HG03135 (cell line): ENCODE results near the gene LIMCH1.

Experiments
- ATAC-seq: cut with Tn5 transposase; IDR thresholded peaks from one replicate; pipeline ENCODE4 v1.9.1; 2021; ENCODE audit warnings: mild to moderate bottlenecking, moderate library complexity; ENCODE audit not compliant: unreplicated experiment

The LIMCH1 gene

DNA sequence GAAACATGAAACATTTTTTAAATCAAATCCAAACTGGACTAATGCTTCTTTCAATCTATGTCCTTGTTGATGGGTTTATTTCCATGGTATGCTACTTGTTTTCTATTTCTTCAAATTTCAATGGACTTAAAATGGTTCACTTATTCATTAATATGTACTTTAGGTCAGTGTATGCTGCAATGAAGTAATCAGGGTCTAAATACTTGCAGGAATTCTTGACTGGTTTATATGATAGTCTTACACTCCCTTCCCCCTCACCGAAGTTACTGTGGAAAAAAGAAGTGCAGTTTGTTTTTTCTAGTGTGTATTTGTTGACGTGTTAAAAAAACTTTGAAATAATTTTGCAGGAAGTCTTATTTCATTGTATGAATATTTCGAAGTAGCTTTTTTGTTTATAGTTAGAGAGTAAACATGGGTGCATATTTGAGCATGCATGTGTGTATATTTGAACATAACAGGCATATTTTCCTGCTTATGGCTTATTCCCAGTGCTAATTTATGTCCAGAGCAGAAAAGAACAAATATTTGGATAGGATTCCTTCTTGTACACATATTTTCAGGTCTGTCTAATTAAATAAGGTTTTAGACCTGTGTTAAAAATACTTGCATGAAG, 65.0 kb downstream of the LIMCH1 start:
- ATAC-seq = no peak

DNA sequence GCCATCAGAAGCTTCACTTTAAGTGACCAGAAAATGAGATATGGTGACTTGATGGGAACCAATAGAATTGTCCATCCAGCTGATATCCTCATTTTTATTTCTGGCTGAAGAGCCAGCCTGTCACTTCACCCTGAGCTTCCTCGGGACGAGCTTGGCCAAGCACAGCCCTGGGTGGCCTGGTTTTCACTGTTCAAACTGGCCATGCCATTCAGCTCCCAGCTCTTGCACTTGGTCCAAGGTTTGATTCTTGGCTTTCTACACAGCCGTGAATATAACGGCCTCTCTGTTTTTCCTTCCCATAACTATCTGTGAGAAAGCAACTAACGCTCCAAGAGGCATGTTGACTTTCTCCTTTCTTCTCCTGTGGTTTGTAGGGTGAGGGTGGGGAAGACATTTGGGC, 71.9 kb downstream of the LIMCH1 start:
- ATAC-seq = no peak

DNA sequence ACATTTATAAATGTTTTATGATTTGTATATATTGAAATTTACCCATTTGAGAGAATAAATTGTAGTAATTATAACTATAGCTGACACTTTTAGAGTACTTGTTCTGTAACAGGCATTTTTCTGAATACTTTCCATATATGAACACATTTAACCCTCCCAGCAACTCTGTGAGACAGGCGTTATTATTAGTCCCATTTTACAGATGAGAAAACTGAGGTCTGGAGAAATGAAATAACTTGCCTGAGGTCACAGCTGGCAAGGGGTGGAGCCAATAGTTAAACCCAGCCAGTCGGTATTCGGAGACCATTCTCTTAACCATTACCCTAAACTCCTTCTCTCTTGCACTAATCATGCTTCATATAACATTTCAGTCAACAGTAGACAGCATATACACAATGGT, 72.5 kb downstream of the LIMCH1 start:
- ATAC-seq = no peak

DNA sequence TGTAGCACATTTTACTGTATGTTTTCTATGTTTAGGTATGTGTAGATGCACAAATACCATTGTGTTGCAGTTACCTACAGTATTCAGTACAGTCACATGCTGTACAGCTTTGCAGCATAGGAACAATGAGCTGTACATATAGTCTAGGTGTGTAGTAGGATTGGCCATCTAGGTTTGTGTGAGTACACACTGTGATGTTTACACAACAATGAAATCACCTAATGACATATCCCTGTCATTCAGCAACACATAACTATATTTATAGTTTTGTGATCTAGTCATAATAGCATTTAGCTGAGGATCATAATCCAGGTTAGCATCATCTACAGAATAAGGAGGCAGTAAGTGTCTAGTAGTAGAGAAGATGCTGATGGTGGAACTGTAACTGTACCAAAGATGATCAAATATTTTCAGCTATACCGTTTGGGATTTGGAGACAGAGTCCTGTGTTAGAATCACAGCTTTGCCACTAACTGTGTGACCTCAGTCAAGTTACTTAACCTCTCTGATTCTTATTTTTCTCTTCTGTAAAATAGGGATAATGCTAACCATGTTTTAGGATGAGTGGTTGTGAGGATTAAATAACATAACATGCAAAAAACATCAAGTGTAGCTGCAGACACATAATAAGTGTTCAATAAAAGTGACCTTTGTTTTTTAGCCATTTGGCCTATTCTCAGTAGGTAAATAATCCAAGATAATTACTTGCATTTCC, 73.3 kb downstream of the LIMCH1 start:
- no peak for ATAC-seq

DNA sequence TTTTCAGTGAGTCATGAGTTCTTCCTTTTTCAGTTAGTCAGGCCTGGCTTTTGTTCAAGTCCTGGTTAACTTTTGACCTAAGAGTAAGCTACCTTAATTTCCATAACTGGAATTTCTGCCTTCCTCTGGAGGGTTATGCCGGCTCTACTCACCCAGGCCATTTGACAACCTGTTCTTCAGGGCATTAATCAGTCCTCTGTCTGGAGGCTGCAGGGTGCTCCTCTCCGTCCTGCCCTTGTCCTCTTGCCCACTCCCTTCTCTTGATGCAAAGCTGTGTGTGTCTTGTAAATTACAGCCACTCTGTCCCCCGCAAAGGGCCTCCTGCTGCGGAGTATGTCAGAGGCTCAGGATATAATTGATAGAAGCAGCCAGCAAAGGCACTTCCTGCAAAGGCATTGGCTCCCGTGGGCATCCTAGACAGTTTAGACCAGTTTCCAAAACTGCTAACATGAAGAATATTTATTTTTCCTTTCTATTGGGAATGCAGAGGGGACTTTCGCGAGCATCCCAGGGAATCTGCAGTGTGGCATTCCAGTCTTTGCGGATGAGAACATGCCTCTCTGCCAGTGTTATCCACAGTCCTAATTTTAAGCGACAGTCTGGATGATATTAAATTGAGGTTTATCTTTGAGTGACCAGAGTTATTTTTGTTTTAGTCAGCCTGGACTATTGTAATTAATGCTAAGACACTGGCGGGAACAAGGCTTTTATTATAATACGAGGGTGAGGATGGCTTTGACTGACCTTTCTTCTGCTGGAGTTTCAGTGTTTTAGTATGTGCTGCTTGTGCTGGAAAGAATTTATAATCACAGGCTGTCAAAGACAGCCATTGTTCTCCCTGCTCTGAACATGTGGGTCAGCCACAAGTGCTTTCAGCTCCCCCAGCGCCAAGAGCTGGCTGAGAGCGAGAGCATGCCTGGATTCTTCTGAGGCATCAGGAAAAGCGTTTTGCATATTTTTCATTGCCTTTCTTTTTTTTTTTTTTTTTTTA, 74.2 kb downstream of the LIMCH1 start:
- ATAC-seq = no peak

DNA sequence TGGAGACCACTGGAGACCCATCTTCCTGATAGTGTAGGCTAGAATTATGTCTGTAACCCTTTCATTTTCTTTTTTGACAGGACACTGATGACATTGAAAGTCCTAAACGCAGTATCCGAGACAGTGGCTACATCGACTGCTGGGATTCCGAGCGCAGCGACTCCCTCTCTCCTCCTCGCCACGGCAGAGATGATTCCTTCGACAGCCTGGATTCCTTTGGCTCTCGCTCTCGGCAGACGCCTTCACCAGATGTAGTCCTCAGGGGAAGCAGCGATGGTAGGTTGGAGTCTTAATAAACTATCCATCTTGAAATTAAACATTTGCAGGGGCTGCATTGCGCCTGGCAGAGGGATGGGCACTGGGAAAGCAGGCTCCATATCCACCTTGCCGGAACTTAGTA, 75.4 kb downstream of the LIMCH1 start:
- no peak for ATAC-seq

DNA sequence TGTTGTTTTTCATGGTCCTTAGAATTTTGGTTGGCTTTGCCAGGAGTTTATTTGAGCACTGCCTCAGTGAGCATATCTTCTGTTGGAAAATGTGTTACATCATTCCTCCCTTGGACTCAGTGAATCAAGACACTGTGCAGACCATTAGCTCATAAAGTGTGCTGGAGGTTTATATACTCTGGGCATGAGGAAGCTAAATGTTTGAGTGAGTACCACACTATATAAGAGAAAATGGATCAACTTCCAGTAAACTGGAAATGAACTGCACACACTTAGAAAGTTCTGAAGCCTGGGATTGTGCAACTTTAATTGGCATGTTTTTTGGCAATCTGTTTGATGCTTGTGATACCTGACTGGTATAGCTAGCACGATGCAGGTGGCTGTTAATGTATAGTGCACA, 75.9 kb downstream of the LIMCH1 start:
- no peak for ATAC-seq

DNA sequence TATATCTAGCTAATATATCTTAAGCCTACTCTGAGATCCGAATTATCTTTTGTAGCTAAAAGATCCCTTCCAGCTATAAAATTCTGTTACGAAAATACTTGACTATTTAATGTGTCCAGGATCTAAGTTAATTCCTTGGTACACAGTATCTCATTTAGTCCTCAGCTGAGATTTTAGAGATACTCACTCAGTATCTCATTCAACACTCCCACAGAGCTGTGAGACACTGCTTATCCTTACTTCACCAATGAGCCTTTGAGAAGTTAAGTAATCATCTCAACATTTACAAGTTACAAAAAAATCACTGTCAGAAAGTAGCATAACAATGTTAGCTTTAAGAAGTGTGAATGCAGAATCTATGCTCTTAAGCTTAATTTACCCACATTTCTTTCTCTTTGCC, 76.6 kb downstream of the LIMCH1 start:
- ATAC-seq = no peak

DNA sequence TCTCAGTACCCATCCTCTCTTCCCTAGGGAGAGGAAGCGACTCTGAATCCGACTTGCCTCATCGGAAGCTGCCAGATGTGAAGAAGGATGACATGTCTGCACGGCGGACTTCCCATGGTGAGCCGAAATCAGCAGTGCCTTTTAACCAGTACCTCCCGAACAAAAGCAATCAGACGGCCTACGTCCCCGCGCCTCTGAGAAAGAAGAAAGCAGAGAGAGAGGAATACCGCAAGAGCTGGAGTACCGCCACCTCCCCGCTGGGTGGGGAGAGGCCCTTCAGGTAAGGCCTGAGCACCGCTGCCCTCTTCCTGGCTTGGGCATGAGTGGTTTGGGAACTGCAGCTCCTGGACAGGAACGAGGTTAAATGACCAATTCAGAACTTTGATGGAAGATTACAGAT, 81.2 kb downstream of the LIMCH1 start:
- no peak for ATAC-seq

DNA sequence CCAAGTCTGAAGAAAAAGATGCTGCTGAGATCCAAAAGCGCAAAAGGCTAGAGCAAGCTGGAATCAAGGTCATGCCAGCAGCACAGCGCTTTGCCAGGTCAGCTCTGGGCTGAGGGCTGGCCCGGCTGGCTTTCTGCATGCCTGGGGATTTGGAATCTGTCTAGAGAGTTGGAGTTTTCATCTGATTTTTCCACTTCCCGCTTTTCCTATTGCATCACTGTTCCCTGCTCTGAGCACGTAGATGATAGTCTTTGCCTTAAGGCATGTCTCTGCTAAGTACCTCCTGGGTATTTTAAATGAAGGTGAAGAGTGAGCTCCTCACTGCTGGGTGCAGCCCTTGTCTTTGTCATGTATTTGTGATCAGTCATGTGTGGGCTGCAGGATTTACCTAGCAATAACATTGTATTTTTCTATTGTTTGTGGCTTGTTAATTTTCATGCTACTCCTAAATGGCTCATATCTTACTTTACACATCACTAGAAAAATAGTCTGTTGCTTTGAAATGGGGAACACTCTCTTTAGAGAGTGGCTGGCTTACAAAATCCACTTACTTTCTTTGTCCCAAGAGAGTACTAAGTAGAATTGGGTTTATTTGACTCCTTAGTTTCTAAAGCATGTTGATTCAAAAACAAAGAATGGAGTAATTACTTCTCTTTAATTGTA, 82.8 kb downstream of the LIMCH1 start:
- no peak for ATAC-seq

DNA sequence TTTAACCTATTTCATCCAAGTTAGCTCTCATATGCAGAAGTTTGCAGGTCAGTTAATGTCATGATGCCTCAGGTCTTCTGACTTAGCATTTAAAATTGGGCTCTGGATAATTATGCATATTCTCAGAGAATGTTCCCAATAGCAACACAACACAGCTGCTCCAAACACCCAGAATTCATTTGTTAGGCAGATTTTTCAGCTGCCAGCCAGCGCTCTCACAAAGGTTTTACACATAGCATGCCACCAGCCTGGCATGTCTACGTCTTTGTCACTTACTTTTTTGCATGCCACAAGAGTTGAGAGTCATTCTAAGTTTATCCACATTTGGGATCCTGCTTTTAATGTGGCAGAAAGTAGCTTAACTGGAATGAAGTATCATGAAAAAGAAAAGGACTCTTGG, 84.8 kb downstream of the LIMCH1 start:
- no peak for ATAC-seq

DNA sequence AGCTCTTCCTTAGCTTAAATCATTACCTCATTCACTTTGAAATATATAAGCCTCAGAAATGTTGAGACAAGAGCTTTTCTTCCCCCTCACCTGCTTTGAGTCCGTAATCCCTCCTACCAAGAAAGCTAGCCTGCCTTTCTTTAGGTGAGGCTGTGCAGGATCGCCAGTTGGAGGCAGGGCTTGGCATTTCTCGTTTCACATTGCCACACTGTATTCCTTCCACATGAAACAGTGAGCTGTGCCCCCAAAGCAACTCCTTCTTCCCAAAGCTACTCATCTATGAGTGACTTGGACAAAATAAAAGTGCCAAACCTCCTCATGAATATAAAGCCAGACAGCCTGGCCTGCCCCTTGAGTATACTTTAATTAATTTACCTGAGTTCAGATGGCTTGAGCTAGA, 86.8 kb downstream of the LIMCH1 start:
- no peak for ATAC-seq

DNA sequence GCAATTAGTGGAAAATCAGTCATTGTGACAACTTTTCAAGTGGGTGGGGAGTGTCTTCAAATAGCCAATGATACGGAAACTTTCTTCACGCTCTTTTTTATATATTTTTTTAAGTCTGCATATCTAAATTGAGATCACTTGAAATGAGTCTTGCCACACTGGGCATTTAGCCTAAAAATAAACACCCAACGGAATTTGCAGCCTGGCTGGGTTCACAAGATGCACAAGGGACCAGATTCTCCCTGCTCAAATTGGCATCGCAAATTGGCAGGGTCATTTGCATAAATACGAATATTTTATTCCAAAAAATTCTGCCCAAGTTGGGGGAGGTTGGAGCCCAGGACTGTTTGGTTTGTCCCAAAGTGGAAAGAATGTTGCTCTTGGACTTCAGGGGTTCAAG, 87.6 kb downstream of the LIMCH1 start:
- no peak for ATAC-seq

DNA sequence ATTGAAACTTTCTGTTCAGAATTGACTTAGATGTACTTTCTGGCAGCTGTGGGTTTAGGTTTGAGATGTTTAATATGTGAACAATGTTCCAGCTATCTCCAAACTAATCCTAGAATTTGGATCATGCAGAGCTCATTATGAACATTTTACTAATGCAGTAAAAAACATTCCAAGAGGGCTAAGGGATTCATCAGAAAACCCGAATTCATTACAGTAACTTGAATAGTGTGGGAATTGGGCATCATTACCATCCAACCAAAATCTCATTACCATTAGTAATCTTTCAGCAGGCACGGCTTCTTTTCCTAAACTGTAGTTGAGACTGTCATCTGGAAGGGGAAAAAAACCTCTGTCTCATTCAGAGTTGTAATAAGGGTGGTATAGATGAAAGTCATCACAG, 91.0 kb downstream of the LIMCH1 start:
- no peak for ATAC-seq

DNA sequence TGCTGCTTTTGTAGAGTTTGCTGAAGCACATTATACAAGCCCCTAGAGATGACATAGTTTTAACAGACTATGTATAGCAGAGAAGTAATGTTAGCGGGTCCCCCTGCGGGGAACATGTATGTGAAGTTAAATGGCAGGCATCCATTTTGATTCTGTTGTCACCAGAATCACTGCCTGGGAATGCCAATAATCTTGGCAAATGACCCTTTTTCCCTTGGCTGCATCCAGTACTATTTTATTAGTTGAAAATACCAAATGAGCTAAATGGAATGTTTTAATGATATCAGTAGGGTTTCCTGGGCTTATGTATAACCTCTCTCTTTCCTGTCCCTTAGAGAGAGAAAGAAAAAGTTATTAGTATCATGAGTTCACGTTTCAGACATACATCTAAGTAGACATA, 93.6 kb downstream of the LIMCH1 start:
- ATAC-seq = no peak

DNA sequence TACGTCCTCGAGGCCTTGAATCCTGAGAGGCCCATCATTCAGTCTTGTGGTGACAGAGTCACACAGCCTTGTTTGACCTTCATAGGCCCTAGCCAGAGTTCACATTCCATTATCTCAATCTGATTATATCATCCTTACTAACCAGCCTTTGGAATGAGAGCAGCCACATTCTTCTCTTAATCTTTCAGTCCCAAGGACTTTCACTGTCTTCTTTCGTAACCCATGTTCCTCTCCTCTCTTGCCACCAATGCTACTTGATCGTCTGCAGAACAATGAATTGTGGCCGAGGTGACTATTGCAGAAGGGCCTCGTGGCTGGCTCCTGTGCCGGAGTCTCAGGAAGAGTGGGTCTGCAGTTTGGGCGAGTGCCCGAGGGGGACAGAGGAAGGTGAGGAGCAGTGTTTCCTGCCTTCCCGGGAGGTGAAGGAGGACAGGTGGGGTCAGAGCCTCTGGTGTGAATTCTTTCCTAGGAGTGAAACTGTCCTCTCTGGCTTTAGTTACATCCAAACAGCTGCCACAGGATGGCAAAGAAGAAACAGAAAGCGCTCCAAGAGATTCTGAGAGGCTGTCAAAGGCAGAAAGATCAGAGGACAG, 94.6 kb downstream of the LIMCH1 start:
- ATAC-seq = no peak

DNA sequence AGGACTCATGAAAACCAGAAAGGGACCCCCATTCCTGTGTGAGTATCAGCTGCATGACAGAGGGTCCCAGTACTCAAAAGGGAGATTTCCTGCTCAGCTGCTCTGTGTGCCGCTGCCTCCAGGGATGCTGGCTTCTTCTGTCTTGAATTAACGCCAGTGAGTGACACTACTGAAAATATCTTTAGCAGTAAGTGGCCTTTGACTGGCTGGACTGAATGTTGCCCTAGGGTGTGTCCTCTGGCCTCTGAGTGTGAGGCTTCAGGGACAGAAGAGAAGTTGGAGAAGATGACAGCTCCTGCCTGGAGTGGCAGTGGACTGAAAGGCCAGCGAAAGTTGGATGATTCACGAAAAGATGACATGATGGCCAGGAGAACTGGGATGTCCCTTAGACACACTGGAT, 95.4 kb downstream of the LIMCH1 start:
- no peak for ATAC-seq

DNA sequence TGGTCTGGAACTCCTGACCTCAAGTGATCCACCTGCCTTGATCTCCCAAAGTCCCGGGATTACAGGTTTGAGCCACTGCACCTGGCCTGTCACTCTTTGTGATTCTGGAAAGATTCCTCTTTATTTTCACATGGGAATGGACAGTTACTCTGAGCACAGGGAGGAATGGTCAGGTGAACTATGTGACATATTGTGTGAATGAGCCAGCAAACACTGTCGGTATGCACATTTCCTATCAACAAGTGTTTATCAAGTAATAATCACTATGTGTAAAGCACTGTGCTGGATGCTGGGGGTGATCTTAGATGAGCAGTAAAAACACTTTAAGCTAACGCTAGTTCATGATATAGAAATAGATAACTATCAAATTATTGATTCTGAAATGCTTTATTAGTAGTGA, 97.5 kb downstream of the LIMCH1 start:
- ATAC-seq = no peak

DNA sequence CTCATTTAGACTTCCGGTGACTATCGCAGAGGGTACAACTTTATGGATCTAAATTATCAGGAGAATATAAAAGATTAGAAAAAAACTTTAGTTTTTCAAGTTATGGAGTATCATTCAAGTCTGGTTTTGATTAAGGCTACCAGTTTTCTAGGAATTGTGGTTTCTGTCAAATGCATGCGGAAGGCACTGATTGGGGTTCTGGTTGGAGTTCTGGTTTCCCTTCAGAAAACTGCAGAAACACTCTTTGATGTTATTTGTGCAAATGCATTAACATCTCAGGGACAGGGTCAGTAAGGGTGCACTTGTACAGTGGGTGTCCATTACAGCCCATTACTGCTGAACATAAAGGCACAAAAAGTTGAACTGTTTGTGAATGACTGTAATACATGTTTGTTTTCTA, 100.2 kb downstream of the LIMCH1 start:
- no peak for ATAC-seq

DNA sequence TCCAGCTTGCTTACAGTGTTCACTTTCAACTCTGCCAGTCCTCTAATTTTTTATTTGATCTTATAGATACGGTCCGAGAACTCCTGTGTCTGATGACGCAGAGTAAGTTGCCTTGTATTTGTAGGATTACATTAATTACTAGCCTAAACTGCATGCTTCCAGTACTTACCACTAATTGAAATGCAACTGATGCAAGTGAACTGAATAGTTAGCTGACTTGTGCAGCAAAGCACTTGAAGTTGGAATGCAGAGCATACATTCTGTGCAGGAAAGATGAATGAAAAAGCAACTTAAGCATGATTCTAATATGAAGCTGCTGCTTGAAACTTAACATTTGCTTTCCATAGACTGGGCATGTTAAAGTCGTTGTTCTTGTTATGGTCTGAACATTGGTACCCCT, 100.9 kb downstream of the LIMCH1 start:
- no peak for ATAC-seq

DNA sequence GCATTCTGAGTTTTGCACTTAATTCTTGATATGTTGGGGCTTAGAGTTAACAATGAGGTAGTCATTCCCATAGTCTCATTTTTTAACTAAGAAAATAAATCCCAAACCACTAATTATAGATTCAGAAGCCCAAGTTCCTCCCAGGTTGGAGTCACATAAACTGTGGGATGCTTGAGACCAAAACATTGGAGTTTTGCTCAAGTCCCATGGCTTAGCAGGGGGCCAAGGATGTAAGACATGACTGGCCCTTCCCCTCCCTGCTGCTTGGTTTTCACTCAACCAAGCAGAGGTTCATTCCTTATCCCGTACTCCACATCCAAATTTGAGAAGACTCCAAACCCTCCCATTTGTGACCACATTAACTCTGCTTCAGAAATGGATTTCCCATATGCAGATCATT, 101.3 kb downstream of the LIMCH1 start:
- ATAC-seq = no peak
